HFF-Myc (cell line): Measurements from ENCODE around the gene CBX2.

ENCODE experiments used
- DNase-seq: peaks from one replicate; pipeline ENCODE4 v3.0.0-alpha.2; 2011; ENCODE audit warnings: low read depth; ENCODE audit errors: extremely low read depth
- H3K4me3 ChIP-seq: replicated peaks from 2 replicates; pipeline ENCODE4 v1.5.1; 2011; ENCODE audit warnings: low read depth, mild to moderate bottlenecking, control low read depth, low read length
- TF ChIP-seq, protein P1 (sequence below): IDR thresholded peaks from 2 replicates; pipeline ENCODE4 v1.5.1; 2012; ENCODE audit warnings: mild to moderate bottlenecking, low read depth, low read length, control low read depth; ENCODE audit errors: missing control alignments

Gene CBX2

DNA sequence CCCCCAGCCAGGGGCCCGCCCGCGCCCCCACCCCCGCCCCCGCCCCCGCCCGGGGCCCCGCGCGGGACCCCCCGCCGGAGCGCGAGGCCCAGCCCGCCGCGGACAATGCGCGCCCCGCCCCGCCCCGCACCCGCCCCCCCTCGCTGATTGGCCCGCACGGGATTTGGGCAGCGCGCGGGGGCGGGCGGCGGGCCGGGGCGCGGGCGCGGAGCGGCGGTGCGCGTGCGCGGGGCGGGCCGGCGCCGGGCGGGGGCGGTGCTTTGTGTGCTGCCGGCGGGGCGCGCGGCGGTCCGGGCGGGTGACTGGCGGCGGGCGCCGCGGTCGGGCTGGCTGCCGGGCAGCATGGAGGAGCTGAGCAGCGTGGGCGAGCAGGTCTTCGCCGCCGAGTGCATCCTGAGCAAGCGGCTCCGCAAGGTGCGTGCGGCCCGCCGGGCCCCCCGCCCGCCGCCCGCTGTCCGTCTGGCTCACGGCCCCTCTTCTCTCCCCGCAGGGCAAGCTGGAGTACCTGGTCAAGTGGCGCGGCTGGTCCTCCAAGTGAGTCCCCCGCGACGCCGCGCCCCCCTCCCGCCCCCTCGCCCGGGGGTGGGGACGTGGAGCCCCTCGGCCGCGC lies at the start of gene CBX2:
Gene CBX2, plus strand, starts transcription at position 255 of the 610 bp plus-strand sequence. Its CDS starts 88 bp downstream, at position 343.
- no peak for DNase-seq

DNA sequence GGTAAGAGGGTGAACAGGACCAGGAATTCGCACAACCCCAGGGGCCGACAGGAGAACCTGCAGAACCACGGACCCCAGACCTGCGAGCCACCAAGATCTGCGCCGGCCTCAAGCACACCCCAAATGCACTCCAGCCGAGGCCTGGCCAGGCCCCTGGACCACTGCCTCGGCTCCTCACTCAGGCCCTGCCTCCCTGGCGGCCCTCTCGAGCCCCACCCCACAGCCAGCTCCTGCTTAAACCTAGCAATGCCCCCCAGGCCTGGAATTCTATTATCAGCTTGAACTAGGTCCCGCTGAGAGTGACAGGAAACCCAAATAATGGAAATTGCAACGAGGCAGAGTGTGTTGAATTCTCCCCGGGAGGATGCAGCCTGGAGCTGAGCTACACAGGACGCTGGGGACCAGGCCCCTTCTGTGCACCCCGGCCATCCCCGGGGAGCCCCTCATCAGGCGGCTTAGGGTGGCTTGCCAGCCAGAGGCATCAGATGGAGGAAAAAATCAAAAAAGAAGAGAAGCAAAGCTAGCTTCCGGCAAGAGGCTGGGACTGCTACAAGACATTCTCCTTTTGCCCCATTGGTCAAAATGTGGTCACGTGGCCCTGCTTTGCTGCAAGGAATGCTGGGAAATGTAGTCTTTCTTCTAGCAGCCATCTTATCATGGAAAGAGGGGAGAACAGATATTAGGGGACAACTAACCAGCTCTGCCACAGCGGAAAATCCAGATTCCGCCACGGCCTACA lies 49.6 kb upstream of the CBX2 start:
- DNase-seq = peak; percentile 82
- H3K4me3 ChIP-seq = no peak overlapping the region
- TF ChIP-seq, protein P1, sequence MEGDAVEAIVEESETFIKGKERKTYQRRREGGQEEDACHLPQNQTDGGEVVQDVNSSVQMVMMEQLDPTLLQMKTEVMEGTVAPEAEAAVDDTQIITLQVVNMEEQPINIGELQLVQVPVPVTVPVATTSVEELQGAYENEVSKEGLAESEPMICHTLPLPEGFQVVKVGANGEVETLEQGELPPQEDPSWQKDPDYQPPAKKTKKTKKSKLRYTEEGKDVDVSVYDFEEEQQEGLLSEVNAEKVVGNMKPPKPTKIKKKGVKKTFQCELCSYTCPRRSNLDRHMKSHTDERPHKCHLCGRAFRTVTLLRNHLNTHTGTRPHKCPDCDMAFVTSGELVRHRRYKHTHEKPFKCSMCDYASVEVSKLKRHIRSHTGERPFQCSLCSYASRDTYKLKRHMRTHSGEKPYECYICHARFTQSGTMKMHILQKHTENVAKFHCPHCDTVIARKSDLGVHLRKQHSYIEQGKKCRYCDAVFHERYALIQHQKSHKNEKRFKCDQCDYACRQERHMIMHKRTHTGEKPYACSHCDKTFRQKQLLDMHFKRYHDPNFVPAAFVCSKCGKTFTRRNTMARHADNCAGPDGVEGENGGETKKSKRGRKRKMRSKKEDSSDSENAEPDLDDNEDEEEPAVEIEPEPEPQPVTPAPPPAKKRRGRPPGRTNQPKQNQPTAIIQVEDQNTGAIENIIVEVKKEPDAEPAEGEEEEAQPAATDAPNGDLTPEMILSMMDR = no peak

More for the DNA sequence above, at the start of gene CBX2:
- TF ChIP-seq, protein P1 = no peak
- peak within 1 kb of the TSS; percentile 61 for H3K4me3 ChIP-seq

DNA sequence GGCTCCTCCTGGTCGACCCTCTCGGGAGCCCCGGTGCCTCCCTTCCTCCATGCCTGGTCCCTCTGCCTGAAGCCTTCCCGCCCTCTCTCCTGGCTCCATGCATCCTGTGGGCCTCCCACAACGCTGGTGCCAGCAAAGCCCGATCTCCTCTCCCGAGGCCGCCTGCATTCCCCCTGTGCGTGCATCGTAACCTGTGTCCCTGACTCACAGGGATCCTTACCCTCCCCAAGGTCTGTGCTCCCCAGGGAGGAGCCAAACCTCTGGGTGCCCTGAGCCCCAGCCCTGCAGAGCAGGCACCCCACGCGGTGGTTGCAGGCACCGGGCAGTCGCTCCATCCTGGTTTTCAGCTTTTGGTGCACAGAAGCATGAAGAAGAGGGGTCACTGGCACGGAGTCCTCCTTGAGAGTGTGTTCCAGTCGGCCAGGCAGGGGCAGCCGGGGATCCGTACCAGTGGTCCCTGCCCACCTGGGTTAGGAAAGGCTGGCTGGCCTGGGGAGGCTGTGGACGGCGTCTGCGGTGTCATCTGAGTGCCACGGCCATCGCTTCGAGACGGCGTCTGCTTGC lies 49.0 kb upstream of the CBX2 start:
- no peak for DNase-seq
- no peak overlapping the region for H3K4me3 ChIP-seq
- TF ChIP-seq, protein P1 = no peak

DNA sequence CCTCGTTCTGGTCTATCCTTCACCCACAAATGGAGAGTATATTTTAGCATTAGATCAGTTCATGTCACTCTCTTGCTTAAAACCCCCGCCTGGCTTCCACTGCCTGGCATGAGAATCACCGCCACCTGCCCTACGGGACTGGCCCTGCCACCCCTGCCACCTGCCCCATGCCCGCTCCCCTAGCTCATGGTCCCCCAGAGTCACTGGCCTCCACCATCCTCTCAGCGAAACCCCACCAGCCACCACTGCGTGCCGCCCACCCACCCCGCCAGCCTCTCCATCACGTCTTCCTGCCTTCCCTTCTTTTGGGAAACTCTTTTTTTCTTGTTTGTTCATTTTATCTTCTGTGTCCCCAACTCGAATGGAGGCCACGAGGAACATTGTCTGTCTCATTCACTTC lies 48.2 kb upstream of the CBX2 start:
- no peak for DNase-seq

DNA sequence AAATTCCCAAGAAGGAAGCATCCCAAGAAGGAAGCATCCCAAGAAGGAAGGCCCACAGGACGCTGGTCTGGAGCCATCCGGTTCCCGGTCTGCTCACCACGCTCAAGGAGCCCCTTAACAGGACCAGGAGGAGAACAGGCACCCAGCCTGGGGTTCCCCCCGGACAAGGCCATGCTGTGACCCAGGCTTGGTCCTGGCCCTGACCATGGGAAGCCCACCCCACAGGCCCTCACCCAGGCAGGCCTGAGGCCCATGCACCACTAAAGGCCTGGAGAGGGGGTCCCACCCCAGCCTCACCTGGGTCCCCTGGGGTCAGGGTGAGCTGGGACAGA lies 47.5 kb upstream of the CBX2 start:
- no peak overlapping the region for H3K4me3 ChIP-seq
- TF ChIP-seq, protein P1 = no peak
- DNase-seq = no peak

More for the DNA sequence above, 48.2 kb upstream of the CBX2 start:
- no peak overlapping the region for H3K4me3 ChIP-seq
- TF ChIP-seq, protein P1 = no peak

DNA sequence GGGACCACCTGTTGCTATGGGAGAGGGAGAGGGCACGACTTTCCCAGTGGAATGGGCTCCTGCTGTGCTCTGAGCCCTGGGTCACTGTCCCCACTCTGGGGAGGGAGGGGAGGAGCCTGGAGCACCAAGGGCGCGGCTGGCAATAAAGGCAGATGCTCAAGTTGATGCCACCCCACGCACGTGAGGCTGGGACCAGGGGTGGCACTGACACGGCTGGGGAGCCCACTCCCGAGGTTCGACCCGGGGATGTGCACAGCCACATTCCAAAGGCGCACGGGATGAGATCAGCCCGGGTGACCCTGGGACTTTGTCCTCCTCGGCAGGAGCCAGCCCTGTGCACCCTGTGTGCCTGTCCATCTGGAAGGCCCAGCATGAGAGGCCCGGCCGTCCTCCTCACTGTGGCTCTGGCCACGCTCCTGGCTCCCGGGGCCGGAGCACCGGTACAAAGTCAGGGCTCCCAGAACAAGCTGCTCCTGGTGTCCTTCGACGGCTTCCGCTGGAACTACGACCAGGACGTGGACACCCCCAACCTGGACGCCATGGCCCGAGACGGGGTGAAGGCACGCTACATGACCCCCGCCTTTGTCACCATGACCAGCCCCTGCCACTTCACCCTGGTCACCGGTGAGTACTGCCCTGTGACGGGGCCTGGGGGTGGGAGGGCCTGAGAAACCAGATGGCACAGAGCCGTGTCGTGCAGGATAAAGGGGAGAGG lies 47.0 kb upstream of the CBX2 start, which contains the start of gene ENPP7:
Gene ENPP7, plus strand, starts transcription at position 175 of the 715 bp plus-strand sequence. Its CDS starts 197 bp downstream, at position 372.
- H3K4me3 ChIP-seq = no peak within 1 kb of the TSS
- TF ChIP-seq, protein P1 = no peak
- no peak for DNase-seq
